GM12864 (cell line): Measurements from ENCODE around the gene TBC1D10B.

Experiments used
- DNase-seq: peaks from one replicate; pipeline ENCODE4 v3.0.0-alpha.2; 2011; ENCODE audit warnings: low read depth
- H3K4me3 ChIP-seq: 2 replicates; pipeline ENCODE4 v1.5.1; 2011; ENCODE audit warnings: mild to moderate bottlenecking, low read depth, low read length, control low read depth
- TF ChIP-seq, protein P1 (sequence below): IDR thresholded peaks from 2 replicates; pipeline ENCODE4 v1.5.1; 2011; ENCODE audit warnings: low read depth, mild to moderate bottlenecking, moderate library complexity, low read length, control low read depth, inconsistent platforms; ENCODE audit errors: missing control alignments

Gene TBC1D10B

DNA sequence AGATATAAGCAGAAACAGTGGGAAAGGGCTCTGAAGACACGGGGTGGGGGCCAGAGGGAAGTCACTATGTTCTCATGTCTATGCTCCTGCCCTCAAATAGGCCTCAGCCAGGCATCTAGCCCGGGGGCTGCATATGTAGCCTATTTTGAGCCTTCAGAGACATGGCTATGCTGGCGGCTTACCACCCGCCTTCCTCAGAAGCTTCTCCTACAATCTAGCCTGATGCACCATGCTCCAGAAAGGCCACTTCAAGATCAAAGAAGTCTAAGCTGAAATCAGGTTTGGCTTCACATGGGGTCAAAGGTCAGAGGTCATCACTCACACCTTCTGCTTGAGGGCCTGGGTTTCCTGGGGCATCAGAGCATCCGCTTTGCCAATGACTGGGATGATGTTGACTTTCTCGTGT is 10.5 kb upstream of the TBC1D10B start:
- TF ChIP-seq, protein P1, sequence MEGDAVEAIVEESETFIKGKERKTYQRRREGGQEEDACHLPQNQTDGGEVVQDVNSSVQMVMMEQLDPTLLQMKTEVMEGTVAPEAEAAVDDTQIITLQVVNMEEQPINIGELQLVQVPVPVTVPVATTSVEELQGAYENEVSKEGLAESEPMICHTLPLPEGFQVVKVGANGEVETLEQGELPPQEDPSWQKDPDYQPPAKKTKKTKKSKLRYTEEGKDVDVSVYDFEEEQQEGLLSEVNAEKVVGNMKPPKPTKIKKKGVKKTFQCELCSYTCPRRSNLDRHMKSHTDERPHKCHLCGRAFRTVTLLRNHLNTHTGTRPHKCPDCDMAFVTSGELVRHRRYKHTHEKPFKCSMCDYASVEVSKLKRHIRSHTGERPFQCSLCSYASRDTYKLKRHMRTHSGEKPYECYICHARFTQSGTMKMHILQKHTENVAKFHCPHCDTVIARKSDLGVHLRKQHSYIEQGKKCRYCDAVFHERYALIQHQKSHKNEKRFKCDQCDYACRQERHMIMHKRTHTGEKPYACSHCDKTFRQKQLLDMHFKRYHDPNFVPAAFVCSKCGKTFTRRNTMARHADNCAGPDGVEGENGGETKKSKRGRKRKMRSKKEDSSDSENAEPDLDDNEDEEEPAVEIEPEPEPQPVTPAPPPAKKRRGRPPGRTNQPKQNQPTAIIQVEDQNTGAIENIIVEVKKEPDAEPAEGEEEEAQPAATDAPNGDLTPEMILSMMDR: no peak
- no peak overlapping the region; the same call in 1 of the 2 replicates for H3K4me3 ChIP-seq
- no peak for DNase-seq

DNA sequence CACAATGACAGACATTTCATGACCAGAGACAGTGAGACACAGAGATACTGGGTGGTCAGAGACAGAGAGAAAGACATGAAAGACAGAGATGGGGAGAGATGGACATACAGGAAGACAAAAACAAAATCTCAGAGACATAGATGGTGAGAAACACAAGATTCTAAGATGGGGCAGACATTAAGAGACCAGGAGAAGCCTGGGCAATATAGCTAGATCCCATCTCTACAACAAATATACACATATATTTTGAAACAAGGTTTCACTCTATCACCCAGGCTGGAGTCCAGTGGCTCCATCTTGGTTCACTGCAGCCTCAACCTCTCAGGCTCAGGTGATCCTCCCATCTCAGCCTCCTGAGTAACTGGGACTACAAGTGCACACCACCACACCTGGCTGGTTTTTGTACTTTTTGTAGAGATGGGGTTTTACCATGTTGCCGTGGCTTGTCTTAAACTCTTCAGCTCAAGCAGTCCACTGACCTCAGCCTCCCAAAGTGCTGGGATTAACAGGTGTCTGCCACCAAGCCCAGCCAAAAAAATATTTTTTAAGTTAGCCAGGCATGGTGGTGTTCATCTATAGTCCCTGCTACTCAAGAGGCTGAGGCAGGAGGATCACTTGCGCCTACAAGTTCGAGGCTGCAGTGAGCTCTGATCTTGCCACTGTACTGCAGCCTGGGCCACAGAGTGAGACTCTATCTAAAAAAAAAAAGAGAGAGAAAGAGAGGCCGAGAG is 9.9 kb upstream of the TBC1D10B start:
- TF ChIP-seq, protein P1: no peak
- no peak for DNase-seq
- H3K4me3 ChIP-seq: no peak overlapping the region

DNA sequence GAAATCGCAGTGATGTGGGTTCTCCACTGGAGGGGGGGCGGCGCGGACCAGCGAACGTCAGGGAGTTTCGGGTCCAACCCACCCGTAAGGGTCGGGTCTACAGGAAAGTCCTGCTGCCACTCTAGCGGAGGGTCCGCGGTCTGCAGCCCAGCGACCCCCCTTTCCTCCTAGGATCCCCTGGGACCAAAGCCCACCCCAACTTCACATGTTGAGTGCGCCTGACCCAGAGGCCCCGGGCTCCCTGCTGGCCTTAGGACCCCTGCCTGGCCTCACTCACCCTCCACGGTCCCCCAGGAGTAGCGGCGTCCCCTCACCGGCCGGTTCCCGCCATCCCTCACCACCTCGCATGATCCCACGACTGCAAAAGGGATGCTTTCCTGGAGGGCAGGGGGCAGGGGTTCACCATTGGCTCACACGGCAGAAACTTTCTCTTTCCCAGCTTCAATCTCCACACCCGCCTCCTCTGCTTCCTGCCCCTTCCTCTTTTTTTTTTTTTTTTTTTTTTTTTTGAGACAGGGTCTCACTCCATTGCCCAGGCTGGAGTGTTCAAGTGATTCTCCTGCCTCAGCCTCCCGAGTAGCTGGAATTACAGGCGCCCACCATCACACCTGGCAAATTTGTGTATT is 9.0 kb upstream of the TBC1D10B start:
- peak overlapping the region; percentile 52 for H3K4me3 ChIP-seq
- TF ChIP-seq, protein P1: no peak
- no peak for DNase-seq

DNA sequence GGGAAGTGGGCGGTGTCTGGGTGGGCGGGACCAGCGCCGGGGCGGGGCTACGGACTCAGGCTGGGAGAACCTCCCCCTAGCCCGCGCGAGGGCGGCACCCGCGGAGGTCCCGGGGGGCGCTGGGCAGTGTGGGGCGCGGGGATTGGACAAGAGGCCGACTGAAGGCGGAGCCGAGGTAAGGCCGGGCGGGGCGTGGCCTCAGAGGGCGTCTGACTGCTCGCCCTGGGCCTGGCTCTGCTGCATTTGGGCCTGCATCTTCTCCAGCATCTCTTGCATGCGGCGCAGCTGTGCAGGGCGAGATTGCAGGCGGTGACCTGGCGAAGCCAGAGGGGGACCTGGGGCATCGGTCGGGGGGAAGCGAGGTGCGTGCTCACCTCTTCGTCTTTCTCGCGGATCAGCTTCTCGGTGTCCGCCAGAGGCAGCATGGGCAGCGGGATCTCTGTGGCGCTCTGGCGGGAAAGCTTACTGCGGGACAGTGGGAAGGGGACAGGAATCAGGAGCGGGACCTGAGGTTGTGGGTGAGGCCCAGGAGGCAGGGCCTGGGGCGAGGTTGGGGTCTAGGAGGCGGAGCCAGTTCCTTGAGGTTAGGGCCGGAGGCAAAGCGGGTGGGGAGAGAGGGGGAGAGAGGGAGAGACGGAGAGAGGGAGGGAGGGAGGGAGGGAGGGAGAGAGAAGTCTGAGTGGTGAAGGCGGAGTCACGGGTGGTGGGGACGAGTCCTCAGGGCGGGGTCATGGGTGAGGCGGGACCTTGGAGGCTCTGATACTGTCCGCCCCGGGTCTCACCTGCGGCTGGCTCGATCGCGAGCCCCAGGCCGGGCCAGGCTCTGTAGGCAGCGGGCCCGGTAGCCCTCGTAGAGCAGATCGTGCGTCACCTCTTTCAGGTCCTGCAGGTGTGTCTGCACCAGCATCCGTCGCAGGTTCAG is 8.2 kb upstream of the TBC1D10B start:
- peak; percentile 89 for DNase-seq
- TF ChIP-seq, protein P1: no peak
- peak overlapping the region; percentile 57 for H3K4me3 ChIP-seq

DNA sequence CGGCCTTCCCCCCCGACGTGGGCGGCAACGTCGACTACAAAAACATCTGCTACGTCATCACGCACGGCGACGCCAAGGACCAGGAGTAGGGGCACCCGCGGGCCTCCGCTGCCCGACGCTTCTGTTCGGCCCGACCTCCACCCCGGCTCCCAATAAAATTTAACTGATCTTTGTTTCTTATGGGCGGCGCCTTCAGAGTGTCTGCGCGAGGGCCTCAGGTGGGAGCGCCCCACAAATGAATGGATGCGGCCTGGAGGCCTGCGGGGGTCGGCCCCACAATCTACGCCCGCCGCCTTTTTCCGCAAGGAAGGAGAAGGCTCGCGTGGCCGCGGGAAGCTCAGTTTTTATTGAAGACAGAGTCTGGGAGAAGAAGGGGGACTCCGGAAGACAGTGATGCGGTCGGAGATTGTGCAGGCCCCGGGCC is 7.5 kb upstream of the TBC1D10B start:
- TF ChIP-seq, protein P1: no peak
- peak overlapping the region; percentile 57 for H3K4me3 ChIP-seq
- peak; percentile 72 for DNase-seq

DNA sequence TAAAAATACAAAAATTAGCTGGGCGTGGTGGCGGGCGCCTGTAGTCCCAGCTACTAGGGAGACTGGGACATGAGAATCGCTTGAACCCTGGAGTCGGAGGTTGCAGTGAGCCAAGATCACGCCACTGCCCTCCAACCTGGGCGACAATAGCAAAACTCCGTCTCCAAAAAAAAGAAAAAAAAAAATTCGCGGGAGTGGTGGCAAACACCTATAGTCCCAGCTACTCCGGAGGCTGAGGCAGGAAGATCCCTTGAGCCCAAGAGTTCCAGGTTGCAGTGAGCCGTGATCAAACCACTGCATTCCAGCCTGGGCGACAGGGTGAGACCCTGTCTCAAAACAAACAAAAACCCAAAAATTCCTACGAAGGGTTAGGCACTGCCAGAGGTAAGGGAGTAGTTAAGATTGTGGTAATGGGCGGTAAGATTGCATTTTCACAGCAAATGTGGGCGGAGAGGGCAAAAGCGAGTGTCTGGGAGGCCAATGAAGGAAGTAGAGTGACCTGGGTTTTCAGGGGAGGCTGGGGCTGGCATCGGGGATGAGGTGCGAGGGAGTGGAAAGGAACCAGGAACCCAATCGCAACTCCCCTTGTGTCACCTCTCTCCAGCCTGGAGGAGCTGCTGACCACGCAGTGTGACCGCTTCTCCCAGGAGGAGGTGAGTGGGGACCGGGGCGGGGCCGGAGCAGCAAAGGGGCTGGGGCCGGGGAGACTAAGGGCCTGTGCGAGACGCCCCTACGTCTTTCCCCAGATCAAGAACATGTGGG is 6.9 kb upstream of the TBC1D10B start:
- H3K4me3 ChIP-seq: peak overlapping the region; percentile 57
- no peak for DNase-seq
- TF ChIP-seq, protein P1: no peak
